Right renal cortex interstitium (tissue), 3 donors: ENCODE data around the gene IKBKE. TPM values are rescaled to one million over a fixed set of nuclear protein-coding genes. Genes with fewer than 3 reads are reported as not detected.

Experiments
- DNase-seq, 3 donors: peaks; one replicate each; pipeline ENCODE4 v3.0.0-alpha.2; 2013; ENCODE audit warnings: low read depth in 3 of 3, low spot score in 2 of 3
- polyA plus RNA-seq, 3 donors: library from polyadenylated mRNA; unstranded; fragments of 120-200 nt; gene quantifications; one replicate each; pipeline ENCODE4 v1.2.1, GENCODE V29; 2013; ENCODE audit not compliant: insufficient read length in 3 of 3

The IKBKE gene
- polyA plus RNA-seq, 3 donors, result 4.3 to 5.0 (median 4.4) TPM

- no peak for DNase-seq
Observed at GRCh38 chr1:206495011-206495461, 24.8 kb downstream of the IKBKE start.

DNA sequence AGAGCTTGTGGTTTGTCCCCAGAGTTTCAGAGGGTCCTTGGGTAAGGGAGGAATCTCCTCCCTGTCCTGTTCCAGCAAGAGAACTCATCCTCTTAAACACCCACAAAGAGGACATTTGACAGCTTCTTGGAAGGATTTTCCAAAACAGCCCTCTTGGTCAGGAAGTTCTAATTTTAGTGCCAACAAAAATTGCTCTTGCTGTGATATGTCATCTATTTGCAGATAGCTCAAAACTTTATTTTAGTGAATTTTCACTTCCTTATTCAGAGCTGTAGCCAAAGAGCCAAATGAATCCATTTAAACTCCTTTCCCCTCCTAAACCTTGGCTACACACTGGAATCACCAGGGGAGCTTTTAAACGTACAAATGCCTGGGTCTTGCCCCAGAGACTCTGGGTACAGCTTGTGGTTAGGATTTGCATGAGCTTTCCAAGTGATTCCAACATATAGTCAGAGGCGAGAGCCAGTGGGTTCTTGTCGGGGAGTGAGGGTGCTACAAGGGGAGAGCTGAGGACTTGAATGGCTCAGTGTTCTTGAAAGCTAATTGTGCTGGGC is 25.3 kb downstream of the IKBKE start:
- no peak for DNase-seq

GRCh38 chr1:206496131-206496793 is 26.0 kb downstream of the IKBKE start:
- no peak for DNase-seq

DNA sequence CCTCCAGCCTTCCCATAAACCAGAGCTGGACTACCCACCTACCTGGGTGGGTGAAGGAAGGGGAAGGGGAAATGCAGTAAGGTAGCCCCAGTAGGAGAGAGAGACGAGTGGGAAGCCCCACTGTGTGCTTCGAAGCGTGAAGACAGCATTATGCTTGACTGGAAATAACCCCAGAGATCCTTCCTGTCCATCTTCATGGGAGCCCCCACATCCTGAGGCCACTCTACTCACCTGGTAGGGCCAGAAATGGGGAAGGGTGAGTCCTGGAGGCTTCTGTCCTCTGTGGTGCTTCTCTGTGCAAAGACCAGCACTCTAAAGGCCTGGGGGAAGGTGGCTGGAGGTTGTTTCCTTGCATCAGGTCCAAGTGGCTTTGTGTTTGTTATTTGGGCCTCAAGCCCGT is 27.1 kb downstream of the IKBKE start:
- no peak for DNase-seq

DNA sequence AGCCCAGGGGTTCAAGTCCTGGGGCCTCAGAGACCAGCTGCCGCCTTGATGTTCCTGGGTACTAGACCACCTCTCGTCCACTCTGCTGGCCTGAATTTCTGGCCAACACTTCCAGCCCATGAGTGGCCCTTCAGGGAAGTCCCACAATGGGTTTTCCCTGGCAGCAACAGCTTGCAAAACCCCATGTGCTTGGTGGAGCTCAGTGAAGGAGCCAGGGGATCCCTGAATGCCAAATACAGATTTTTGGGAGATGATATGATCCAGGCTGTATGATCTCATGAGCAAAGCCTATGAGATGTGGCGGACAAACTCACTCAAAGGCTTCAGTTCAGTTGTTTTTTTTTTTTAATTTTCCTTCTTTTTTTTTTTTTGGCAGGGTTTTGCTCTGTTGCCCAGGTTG is 27.5 kb downstream of the IKBKE start:
- no peak for DNase-seq

DNA sequence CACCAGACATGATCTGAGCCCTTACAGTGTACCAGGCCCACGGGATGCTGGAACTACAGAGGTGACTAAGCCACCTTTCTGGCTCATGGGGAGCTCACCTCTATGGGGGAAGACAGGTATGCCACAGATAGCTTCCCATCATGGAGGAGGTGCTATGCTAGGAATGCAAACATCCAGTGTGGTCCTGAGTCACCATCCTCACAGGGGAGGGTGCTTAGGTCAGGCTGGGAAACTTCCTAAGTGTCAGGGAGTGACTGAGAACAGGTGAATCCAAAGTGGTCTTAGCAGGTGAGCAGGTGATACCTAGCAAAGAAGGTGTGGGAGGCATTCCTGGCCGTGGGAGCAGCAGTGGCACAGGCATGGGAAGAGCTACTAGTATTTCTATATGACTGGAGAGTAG is 28.4 kb downstream of the IKBKE start:
- DNase-seq, result no peak

GRCh38 chr1:206500046-206500445 is 29.8 kb downstream of the IKBKE start:
- DNase-seq, result no peak

DNA sequence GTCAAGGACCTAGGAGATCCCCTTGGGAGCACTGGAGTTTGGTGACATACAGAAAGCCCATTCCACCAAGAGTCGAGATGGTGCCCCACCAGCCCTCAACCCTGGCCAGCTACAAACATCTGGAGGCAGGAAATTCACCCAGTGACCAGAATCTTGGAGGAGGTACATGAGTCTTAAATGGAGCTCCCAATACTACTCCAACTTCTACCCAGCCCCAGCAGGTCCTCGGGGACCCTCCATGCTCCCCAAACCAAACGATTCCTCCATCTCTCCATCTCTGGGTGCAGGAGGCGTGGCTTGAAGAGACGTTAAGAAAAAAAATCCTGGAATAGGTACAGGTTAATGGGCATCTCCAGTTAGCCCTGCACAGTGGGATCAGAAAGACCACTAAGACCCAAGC is 31.6 kb downstream of the IKBKE start:
- DNase-seq, result no peak

GRCh38 chr1:206502403-206502802 is 32.1 kb downstream of the IKBKE start:
- DNase-seq, result no peak

GRCh38 chr1:206502812-206503211 is 32.5 kb downstream of the IKBKE start:
- no peak for DNase-seq

GRCh38 chr1:206503591-206504362 is 33.5 kb downstream of the IKBKE start:
- no peak for DNase-seq

DNA sequence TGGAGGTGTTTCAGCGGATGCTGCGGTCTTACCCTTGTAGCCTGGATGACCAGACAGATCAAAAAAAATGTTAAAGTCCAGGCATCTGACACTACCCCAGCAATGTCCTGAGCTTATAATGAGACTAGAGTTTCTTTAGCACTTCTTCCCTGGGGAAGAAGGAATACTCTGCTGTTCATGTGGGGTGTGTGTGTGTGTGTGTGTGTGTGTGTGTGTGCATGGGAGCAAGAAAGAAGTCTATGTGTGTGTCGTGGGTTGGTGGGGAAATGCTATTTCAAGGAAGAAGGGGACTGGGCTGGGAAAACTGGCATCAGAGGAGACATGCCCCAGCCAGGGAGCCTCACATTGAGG is 34.1 kb downstream of the IKBKE start:
- no peak for DNase-seq

DNA sequence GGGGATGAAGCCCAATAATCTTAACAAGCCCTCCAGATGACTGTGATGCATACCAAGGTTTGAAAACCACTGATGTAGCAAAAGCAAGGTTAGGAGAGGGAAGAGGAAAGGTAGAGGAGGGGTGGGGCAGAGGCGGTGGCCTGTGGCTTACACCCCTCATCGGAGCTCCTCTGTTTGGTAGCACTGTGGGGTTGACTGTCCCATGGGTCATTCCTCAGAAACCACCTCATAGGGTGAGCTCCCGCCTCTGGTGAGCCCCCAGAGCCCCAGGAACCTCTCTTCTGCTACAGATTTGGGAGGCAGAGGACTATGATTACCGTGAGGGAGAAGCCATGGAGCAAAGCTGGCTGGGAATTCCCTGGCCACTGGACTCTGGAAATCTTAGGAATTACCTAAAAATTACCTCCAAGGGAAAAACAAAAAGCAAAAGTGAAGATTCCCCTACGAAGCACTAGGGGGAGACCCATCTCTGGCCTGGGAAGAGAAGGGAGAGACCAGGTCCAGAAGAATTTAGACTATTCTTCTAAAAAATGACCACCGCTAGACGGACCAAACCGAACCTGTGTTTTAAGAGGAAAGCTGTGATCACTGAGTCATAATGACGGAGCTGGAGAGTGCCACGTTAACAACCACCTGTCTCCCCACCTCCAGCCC is 35.6 kb downstream of the IKBKE start:
- DNase-seq, result no peak

GRCh38 chr1:206506405-206507283 is 36.4 kb downstream of the IKBKE start:
- no peak for DNase-seq

DNA sequence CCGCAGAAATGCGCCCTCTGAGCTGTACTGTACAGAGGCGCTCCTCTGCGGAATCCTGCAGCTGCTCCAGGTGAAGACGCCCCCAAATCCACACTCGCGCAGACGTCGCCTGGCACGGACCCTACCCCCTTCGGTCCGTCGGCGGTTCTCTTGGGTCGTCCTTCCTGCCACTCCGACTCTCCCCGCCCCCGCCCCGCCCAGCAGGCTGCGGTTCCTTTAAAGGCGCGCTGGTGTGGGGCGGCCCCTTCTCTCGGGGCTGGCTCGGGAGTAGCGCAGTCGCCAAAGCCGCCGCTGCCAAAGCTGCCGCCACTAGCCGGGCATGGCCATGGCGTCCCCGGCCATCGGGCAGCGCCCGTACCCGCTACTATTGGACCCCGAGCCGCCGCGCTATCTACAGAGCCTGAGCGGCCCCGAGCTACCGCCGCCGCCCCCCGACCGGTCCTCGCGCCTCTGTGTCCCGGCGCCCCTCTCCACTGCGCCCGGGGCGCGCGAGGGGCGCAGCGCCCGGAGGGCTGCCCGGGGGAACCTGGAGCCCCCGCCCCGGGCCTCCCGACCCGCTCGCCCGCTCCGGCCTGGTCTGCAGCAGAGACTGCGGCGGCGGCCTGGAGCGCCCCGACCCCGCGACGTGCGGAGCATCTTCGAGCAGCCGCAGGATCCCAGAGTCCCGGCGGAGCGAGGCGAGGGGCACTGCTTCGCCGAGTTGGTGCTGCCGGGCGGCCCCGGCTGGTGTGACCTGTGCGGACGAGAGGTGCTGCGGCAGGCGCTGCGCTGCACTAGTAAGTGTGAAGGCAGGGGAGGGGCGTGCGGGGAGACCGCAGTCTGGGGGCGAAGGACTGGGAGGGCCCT is 37.2 kb downstream of the IKBKE start, which contains the start of gene RASSF5:
RASSF5 (plus strand) TSS at position 248 of the 846 bp plus-strand sequence; CDS start at position 320, 72 bp downstream.
- no peak for DNase-seq

DNA sequence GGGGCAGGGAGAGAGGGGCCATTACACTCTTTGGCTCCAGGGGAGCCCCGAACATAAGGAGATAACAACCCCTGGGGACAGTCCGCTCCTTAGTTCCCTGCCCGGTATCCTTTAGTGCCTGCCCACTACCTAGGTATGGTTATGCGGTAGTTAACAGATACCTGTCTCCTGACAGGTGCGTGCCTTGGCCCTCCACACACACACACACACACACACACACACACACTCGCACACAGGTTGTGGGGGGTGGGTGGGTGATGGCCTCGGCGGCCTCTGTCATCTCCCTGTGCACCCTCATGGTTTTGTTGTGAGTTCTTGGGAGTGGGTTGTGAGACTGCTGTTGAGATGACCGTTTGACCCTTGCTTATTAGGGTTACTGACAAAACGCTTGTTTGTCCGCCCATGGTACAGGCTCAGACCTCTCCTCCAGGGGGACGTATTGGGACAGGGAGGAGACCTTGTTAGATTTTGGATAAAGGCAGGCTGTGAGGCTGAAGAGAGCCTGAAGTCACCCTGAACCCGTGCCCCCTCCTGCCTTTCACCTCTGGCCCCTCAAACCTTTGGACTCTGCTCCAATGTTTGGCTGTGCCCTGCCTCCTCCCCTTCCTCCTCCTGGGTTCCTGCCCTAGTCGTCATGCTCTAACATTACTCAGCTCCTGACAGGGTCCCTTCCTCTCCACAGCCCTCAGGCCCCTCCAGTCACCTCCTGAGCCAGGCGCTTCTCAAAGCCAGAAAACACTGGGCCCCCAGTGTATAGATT is 38.0 kb downstream of the IKBKE start:
- no peak for DNase-seq

GRCh38 chr1:206508956-206509355 is 38.7 kb downstream of the IKBKE start:
- DNase-seq, result no peak

DNA sequence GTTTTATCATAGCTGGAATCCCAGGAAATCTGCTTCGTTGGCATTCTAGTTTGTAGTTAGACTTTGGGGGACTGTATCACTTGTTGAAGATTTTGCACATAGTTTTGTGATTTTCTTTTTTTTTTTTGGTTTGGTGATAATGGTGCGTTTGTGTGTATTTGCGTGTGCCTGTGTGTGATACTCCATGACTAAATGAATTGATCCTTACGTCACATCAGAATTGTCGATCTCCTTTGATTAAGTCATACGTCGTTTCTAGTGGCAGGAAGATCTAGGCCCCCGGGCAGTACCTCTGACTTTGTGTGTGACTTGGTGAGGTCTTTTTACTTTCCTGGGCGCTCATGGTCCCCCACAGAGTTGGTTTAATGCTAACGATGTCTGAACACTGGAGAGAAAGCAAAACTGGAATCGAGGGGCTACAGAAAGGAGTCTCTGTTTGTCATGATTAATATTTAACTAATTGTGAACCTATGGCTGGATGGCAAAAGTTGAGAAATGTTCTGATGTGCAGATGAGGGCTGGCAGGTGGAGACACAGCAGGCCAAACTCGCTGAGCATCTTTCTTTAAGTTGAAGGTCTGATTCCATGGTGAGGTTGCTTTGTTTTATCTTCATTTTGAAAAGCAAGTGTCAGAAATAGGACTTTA is 39.5 kb downstream of the IKBKE start:
- no peak for DNase-seq
